SK-N-SH treated with all-trans-retinoic acid at 6 μM for 48 hours (cell line): Measurements from ENCODE around the gene LPIN1.

Experiments used
- TCF4 ChIP-seq: fragments of 250-450 bp; sonication (Bioruptor Pico); IDR thresholded peaks from 2 replicates; pipeline ENCODE4 v1.8.0; 2021; ENCODE audit warnings: mild to moderate bottlenecking, moderate library complexity, borderline replicate concordance
- ZFP3 ChIP-seq: fragments of 250-450 bp; sonication (Bioruptor Pico); IDR thresholded peaks from 2 replicates; pipeline ENCODE4 v1.5.0; 2020; ENCODE audit warnings: mild to moderate bottlenecking, moderate library complexity
- ZNF70 ChIP-seq: fragments of 450-650 bp; formaldehyde crosslinking; IDR thresholded peaks from 2 replicates; pipeline ENCODE4 v1.5.0; 2020; ENCODE audit warnings: mild to moderate bottlenecking, moderate library complexity

DNA sequence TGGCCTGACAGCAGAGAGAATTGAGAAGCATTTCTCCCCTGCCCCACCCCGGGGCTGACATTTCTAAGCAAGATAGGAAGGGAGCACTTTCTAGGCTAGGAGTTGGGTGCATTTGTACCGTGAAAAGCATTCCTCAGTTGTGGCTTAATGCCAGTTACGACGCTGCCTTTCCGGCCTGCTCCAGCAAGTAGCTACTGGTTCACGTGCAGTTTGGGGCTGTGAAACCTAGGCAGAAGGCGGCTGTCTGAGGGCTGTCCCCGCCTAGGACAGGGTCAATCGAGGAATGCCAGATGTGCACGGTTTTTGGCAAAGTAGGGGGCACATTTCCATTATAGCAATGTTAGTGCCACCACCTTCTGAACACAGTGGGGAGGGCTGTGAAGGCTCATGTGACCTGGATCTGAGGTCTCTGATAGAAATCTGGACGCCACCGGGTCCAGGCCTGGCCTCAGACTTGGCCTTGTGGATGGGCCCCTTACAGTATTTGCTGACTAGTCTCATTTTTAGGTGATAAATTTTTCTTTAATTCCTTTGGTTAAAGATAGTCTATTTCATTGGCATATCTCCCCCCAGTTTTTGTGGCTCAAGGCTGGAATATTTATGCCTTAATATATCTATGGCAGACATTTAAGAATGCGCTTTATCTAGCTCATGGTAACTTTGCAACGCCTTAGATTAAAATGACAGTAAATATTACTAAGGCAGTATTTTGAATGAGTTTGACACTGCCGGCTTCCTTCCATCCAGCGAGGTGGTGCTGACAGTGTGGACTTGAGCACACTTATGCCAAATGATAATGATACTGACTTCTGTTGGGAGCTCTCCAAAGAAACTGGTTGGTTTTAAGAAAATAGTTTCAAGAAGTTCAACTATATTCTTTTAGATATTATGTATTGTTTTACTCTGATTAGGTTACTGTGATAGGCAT lies 78.7 kb downstream of the LPIN1 start:
- TF ChIP-seq ZFP3 (CRISPR knock-in tag) (no peak), TCF4 (CRISPR knock-in tag) (no peak), ZNF70 (CRISPR knock-in tag) (no peak)
